HS-5 (cell line): Measurements from ENCODE around the gene SESN3.

Source experiments
- DNase-seq: peaks from one replicate; pipeline ENCODE4 v3.0.0-alpha.2; 2012; ENCODE audit warnings: low read depth

The SESN3 gene

GRCh38 chr11:95121698-95122097 lies 109.3 kb downstream of the SESN3 start:
- DNase-seq = no peak

GRCh38 chr11:95119361-95120060 lies 111.5 kb downstream of the SESN3 start:
- DNase-seq = no peak

DNA sequence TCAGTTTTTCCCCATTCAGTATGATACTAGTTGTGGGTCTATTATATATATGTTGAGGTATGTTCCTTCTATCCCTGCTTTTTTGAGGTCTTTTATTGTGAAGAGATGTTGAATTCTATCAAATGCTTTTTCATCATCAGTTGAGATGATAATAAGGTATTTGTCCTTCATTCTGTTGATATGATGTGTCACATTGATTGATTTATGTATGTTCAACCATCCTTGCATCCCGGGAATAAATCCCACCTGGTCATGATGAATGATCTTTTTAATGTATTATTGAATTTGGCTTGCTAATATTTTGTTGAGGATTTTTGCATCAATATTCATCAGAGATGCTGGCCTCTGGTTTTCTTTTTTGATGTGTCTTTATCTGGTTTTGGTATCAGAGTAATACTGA lies 115.4 kb downstream of the SESN3 start:
- no peak for DNase-seq
